ENCODE measurements around the gene GTPBP4. TPM values are rescaled to one million over a fixed set of nuclear protein-coding genes. Genes with fewer than 3 reads are reported as not detected.

Gene GTPBP4
- total and polyA plus RNA-seq, 2 of the 13 experiments (the other 11 are each of a cell fraction or from before 2014, with no cell fraction given), result 24.1 to 85.5 TPM

- no peak within 1 kb of the TSS for H3K9ac ChIP-seq (ENCODE audit: insufficient read depth, low read depth, low read length)
- H3K9me3 ChIP-seq (ENCODE audit: low read length), result no peaks in the 10 kb centered on the region
- H3K4me3 ChIP-seq (replicated peaks in 1 of 3; ENCODE audit: insufficient read depth in 1 of 3, low read depth in 2 of 3, low read length in 3 of 3), result no peak within 1 kb of the TSS
- no peak for FAIRE-seq
- in situ Hi-C loops (cut with HindIII; ENCODE audit: extremely low pct_ligation_motif_present, low pct_unique_long_range_greater_than_20kb) (no loop called here), intact Hi-C loops (cut with micrococcal nuclease; ENCODE audit: unreplicated experiment) (no loop called here)
- no peaks in the 10 kb centered on the region for H3K79me2 ChIP-seq (ENCODE audit: insufficient read depth, low read length)
- no peaks in the 10 kb centered on the region for H3K27me3 ChIP-seq (ENCODE audit: control insufficient read depth in 1 of 2, insufficient read depth in 2 of 2, low read length in 2 of 2)
- H4K20me1 ChIP-seq (ENCODE audit: insufficient read depth, low read length), result no peaks in the 10 kb centered on the region
- no peaks in the 10 kb centered on the region for H3K36me3 ChIP-seq (replicated peaks in 1 of 2; ENCODE audit: control insufficient read depth in 1 of 2, insufficient read depth in 2 of 2, low read length in 2 of 2)
- 21% methylated on average over 1 of the region's 1 CpG for WGBS (ENCODE audit: low lambda C conversion rate)
- no peak within 1 kb of the TSS for H3K4me2 ChIP-seq (ENCODE audit: low read depth, low read length)
- ChIA-PET CTCF (ENCODE audit: low intra/inter-chr PET ratio, low total read pairs) (no interaction called here), POLR2A (no interaction called here)
- no peak within 1 kb of the TSS for H2AFZ ChIP-seq (ENCODE audit: low read length)
- no peak for TF ChIP-seq ZBTB2 (CRISPR knock-in tag; IDR thresholded peaks at IDR 0.05; ENCODE audit: low read depth)
- TF ChIP-seq ZNF136 (CRISPR knock-in tag; IDR thresholded peaks at IDR 0.05; ENCODE audit: low read depth), result no peak
- TF ChIP-seq ZNF124 (CRISPR knock-in tag; IDR thresholded peaks at IDR 0.05), result no peak
- TF ChIP-seq NRL (CRISPR knock-in tag; IDR thresholded peaks at IDR 0.05; ENCODE audit: borderline replicate concordance), result no peak
- no peak for TF ChIP-seq GPN1 (CRISPR knock-in tag; IDR thresholded peaks at IDR 0.05; ENCODE audit: borderline replicate concordance)
- no peak for TF ChIP-seq KLF9 (CRISPR knock-in tag; IDR thresholded peaks at IDR 0.05; ENCODE audit: low read depth)
- no peak for TF ChIP-seq ZMYM4 (CRISPR knock-in tag; IDR thresholded peaks at IDR 0.05)
- TF ChIP-seq ZNF589 (CRISPR knock-in tag; conservative IDR thresholded peaks at IDR 0.05), result no peak
- no peak for TF ChIP-seq KIAA2018 (CRISPR knock-in tag; IDR thresholded peaks at IDR 0.05; ENCODE audit: borderline replicate concordance)
- no peak for TF ChIP-seq ZNF260 (CRISPR knock-in tag; IDR thresholded peaks at IDR 0.05; ENCODE audit: borderline replicate concordance, low read depth)
- TF ChIP-seq RFXAP (CRISPR knock-in tag; IDR thresholded peaks at IDR 0.05; ENCODE audit: borderline replicate concordance), result no peak
- TF ChIP-seq ZNF883 (CRISPR knock-in tag; IDR thresholded peaks at IDR 0.05; ENCODE audit: not compliant biosample characterization), result no peak
- no peak within 1 kb of the TSS for H3K27ac ChIP-seq (ENCODE audit: extremely low read length, insufficient read depth, low read length)
- H3K4me1 ChIP-seq (ENCODE audit: insufficient read depth, low read length), result no peaks in the 10 kb centered on the region
- BruUV-seq (replicated peaks), result no TSS peak
- ATAC-seq, result no peak
- no peak for DNase-seq (ENCODE audit: low spot score)
These were observed 37.4 kb downstream of the GTPBP4 start, which contains the start of gene IDI2 for GRCh38 chr10:1025683-1026082. Gene IDI2 (minus strand): TSS chr10:1025859. CDS start chr10:1024723, 1,136 bp downstream.

Measured in HepG2 (cell line).